OCI-LY3 (cell line): Measurements from ENCODE around the gene LTC4S.

Experiments
- H2AFZ ChIP-seq: fragments of 200-600, 300-600 bp; shearing (Covaris generic); 2 replicates; pipeline ENCODE4 v1.6.0; 2014; ENCODE audit warnings: antibody characterized with exemption, low read depth, low read length
- H3K27ac ChIP-seq: fragments of 200-600, 300-600 bp; sonication (generic); 2 replicates; pipeline ENCODE4 v1.5.1; 2014; ENCODE audit warnings: mild to moderate bottlenecking, low read length, moderate library complexity, mixed read lengths
- H3K27me3 ChIP-seq: fragments of 200-600, 300-600 bp; sonication (generic); 2 replicates; pipeline ENCODE4 v1.6.1; 2014; ENCODE audit warnings: low read depth, low read length, mixed read lengths
- H3K36me3 ChIP-seq: fragments of 200-600, 300-600 bp; sonication (generic); replicated peaks from 2 replicates; pipeline ENCODE3; 2014; ENCODE audit warnings: low read depth, low read length, mixed read lengths
- H3K4me1 ChIP-seq: fragments of 300-600, 200-600 bp; sonication (generic); 2 replicates; pipeline ENCODE4 v1.6.1; 2014; ENCODE audit warnings: low read length, mixed read lengths
- H3K4me2 ChIP-seq: fragments of 200-600, 300-600 bp; sonication (generic); 2 replicates; pipeline ENCODE4 v1.6.1; 2014; ENCODE audit warnings: low read length, mixed read lengths
- H3K4me3 ChIP-seq: fragments of 300-600, 200-600 bp; sonication (generic); 2 replicates; pipeline ENCODE4 v1.5.1; 2014; ENCODE audit warnings: antibody characterized with exemption, mild to moderate bottlenecking, low read length, moderate library complexity
- H3K79me2 ChIP-seq: fragments of 300-600, 200-600 bp; shearing (Covaris generic); 2 replicates; pipeline ENCODE4 v1.6.1; 2014; ENCODE audit warnings: mild to moderate bottlenecking, low read length, mixed read lengths
- H3K9ac ChIP-seq: fragments of 300-600, 200-600 bp; shearing (Covaris generic); 2 replicates; pipeline ENCODE4 v1.6.0; 2014; ENCODE audit warnings: mild to moderate bottlenecking, low read length, moderate library complexity
- H3K9me3 ChIP-seq: fragments of 200-600, 300-600 bp; shearing (Covaris generic); 2 replicates; pipeline ENCODE4 v1.6.1; 2014; ENCODE audit warnings: low read length, mixed read lengths; ENCODE audit not compliant: insufficient read depth
- H4K20me1 ChIP-seq: fragments of 200-600, 300-600 bp; sonication (generic); 2 replicates; pipeline ENCODE4 v1.6.1; 2016; ENCODE audit warnings: low read length, mixed read lengths; ENCODE audit not compliant: insufficient read depth
- EZH2phosphoT487 ChIP-seq: fragments of 200-600 bp; shearing (Covaris generic); IDR thresholded peaks from 2 replicates; pipeline ENCODE4 v1.6.1; 2018; ENCODE audit warnings: antibody characterized with exemption, mixed run types, low read depth
- TF ChIP-seq, protein P1 (sequence below): fragments of 200-600, 300-600 bp; sonication (generic); IDR thresholded peaks from 2 replicates; pipeline ENCODE4 v1.5.1; 2014; ENCODE audit warnings: antibody characterized with exemption, low read length, low read depth

LTC4S gene

DNA sequence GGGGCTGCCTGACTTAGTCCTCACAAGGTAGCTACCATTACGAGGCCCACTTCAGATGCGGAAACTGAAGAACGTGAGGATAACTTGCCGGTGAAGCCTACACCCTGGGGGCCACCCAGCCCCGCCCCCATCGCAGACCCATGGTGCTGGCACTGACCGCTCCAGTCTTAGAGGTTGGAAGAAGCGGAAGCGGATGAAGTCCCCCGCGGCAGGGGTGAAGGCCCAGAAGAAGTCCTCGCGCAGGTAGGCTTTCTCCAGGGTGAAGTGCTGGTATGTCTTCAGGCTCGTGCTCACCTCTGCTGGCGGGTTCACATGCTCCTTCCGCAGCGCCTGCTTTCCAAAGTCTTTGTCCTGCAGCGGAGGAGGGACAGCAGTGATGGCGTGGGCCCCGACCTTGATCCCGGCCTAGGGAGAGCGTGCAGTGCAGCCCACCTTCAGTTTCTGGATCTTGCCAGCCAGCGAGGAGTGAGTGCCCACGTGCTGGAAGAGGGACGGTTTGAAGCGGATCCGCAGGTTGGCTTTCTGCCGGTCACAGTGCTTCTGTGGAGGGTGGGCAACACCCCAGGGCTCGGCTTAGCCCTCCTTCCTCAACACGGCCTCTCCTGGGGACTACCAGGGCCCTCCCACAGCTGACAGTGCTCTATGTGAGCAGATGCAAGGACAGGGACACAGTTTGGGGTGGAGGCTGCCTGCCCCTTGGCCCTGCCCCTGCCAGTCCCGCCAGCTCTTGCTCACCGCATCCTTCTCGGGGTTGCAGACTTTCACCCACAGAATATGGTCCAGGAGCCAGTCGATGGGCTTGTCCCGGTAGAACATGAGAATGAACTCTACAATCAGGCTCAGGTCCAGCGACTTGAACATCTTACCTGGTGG is 5.2 kb downstream of the LTC4S start:
- H3K4me1 ChIP-seq = peaks cover 20% of the 10 kb centered on the region

DNA sequence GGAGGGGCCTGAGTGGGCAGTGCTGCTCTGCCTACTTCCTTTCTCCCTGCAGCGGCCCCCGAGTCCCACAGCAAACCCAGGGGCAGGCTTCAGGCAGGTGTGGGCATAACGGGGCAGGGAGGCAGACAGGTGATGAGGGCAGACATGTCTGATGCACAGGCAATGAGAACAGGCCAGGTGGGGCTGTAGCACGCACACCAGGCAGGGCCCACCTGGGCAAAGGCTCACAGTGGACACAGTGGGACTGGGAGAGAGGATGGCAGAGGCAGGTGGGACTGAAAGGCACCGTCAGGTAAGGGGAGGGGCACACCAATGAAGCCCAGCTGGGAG is 5.8 kb downstream of the LTC4S start:
- Histone ChIP-seq H3K79me2 (peaks cover 11% of the 10 kb centered on the region), H3K4me2 (no peak overlapping the region), H2AFZ (no peak overlapping the region), H3K27me3 (no peaks in the 10 kb centered on the region), H3K9ac (no peak overlapping the region), H3K36me3 (peaks cover 21% of the 10 kb centered on the region), H4K20me1 (peaks cover 9% of the 10 kb centered on the region; the same call in 1 of the 2 replicates), H3K4me1 (peaks cover 24% of the 10 kb centered on the region), H3K4me3 (no peak overlapping the region), H3K27ac (no peak overlapping the region), H3K9me3 (no peaks in the 10 kb centered on the region)
- TF ChIP-seq, protein P1, sequence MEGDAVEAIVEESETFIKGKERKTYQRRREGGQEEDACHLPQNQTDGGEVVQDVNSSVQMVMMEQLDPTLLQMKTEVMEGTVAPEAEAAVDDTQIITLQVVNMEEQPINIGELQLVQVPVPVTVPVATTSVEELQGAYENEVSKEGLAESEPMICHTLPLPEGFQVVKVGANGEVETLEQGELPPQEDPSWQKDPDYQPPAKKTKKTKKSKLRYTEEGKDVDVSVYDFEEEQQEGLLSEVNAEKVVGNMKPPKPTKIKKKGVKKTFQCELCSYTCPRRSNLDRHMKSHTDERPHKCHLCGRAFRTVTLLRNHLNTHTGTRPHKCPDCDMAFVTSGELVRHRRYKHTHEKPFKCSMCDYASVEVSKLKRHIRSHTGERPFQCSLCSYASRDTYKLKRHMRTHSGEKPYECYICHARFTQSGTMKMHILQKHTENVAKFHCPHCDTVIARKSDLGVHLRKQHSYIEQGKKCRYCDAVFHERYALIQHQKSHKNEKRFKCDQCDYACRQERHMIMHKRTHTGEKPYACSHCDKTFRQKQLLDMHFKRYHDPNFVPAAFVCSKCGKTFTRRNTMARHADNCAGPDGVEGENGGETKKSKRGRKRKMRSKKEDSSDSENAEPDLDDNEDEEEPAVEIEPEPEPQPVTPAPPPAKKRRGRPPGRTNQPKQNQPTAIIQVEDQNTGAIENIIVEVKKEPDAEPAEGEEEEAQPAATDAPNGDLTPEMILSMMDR = no peak
- TF ChIP-seq EZH2phosphoT487 = no peak

More for the DNA sequence above, 5.2 kb downstream of the LTC4S start:
- Histone ChIP-seq H3K79me2 (peaks cover 5% of the 10 kb centered on the region; the same call in 1 of the 2 replicates), H3K27me3 (no peaks in the 10 kb centered on the region), H3K9me3 (no peaks in the 10 kb centered on the region), H3K4me2 (no peak overlapping the region), H3K4me3 (no peak overlapping the region), H3K36me3 (peaks cover 21% of the 10 kb centered on the region), H2AFZ (no peak overlapping the region), H3K27ac (no peak overlapping the region), H4K20me1 (0 out of 2 replicates have a peak, but pooled peaks cover 3% of the 10 kb centered on the region), H3K9ac (no peak overlapping the region)
- TF ChIP-seq EZH2phosphoT487 = no peak
- TF ChIP-seq, protein P1 = no peak

DNA sequence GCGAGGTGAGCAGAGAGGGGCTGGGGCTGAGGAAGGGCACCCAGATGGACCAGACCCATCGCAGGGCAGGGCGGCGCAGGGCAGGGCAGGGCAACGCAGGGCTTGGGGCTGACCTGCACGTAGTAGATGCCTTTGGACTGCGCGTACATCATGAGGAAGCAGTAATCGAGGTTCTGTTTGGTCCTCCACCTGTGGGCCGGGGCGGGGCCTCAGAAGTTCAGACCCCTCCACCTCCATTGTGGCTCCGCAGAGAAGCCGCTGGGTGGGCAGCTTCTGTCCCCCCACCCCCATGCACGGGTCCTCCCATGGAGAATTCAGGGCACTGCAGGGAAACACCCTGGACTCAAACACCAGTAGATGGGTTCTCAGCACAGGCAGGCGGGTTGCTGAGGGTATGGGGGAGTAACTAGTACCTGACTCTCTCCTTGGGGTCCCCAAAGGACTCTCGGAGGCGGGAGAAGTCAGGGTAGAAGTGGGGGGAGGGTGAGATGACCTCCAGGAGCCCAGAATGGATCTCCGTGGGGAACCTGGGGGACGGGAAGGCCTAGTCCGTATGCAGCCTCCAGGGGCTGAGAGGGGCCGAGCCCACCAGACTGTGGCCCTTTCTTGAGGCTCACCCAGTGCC is 6.4 kb downstream of the LTC4S start:
- no peak overlapping the region for H3K4me3 ChIP-seq
- TF ChIP-seq EZH2phosphoT487 = no peak
- TF ChIP-seq, protein P1 = no peak
- H3K9ac ChIP-seq = no peak overlapping the region

DNA sequence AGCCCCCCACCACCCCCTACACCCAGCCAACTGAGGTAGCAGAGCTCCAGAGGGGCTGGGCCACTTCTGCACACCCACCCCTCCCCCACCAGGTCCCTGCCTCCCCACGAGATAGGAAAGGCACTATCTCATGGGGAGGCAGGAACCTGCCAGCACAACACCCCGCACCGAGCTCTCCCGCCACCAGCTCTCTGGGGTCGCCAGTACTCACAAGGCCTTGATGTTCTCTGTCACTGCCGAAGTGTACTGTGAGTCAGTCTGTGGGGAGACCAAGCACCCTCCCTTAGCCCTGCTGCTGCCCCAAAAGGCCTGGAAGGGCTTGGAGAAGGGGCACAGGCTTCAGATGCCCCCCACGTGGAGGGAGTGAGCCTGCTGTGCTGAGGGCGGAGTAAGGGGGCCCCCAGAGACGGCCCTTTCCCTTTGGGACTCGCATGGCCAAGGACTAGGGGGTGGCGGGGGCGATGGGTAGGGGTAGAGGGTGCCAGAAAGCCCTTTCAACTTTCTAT is 7.0 kb downstream of the LTC4S start:
- Histone ChIP-seq H3K9ac (no peak overlapping the region), H3K36me3 (peaks cover 21% of the 10 kb centered on the region), H3K27ac (no peak overlapping the region), H3K9me3 (no peaks in the 10 kb centered on the region), H2AFZ (no peak overlapping the region), H3K4me3 (no peak overlapping the region), H4K20me1 (peaks cover 16% of the 10 kb centered on the region), H3K4me2 (no peak overlapping the region), H3K4me1 (peaks cover 25% of the 10 kb centered on the region), H3K27me3 (no peaks in the 10 kb centered on the region), H3K79me2 (peaks cover 22% of the 10 kb centered on the region)
- TF ChIP-seq, protein P1 = no peak
- TF ChIP-seq EZH2phosphoT487 = no peak

More for the DNA sequence above, 6.4 kb downstream of the LTC4S start:
- peaks cover 16% of the 10 kb centered on the region for H3K79me2 ChIP-seq
- H2AFZ ChIP-seq = no peak overlapping the region
- H3K27me3 ChIP-seq = no peaks in the 10 kb centered on the region
- H4K20me1 ChIP-seq = peaks cover 14% of the 10 kb centered on the region
- H3K4me1 ChIP-seq = peaks cover 24% of the 10 kb centered on the region
- H3K36me3 ChIP-seq = peaks cover 21% of the 10 kb centered on the region
- no peak overlapping the region for H3K4me2 ChIP-seq
- no peaks in the 10 kb centered on the region for H3K9me3 ChIP-seq
- no peak overlapping the region for H3K27ac ChIP-seq
